K562 (cell line): Measurements from ENCODE around the gene RNF180. TPM values are rescaled to one million over a fixed set of nuclear protein-coding genes. Genes with fewer than 3 reads are reported as not detected.

ENCODE experiments used
- ATAC-seq: fragments of 200-7000 bp; cut with Tn5 transposase; 3 replicates; pipeline ENCODE4 v1.9.1; 2020; ENCODE audit warnings: moderate library complexity
- BruUV-seq: library from RNA; stranded (reverse); fragments of 400-500 nt; replicated peaks from 2 replicates; lab custom pipeline; 2021; lab: Mats Ljungman, UMichigan
- CTCF ChIA-PET: fragments of 300-600 bp; formaldehyde crosslinking; extraction: SDS; loops from one replicate; lab custom pipeline; 2021; ENCODE audit warnings: low intra/inter-chr PET ratio; lab: Yijun Ruan, JAX
- POLR2A ChIA-PET: fragments of 300-600, 350-650 bp; sonication (Branson Sonifier 250); formaldehyde crosslinking; extraction: SDS; loops from one replicate; lab custom pipeline; 2021; ENCODE audit warnings: antibody characterized with exemption, inconsistent platforms; lab: Yijun Ruan, JAX
- DNase-seq, 4 experiments: peaks; one replicate each; pipeline versions ENCODE4 v3.0.0 to v3.0.0-alpha.2; 2011 to 2018; ENCODE audit warnings: low spot score in 3 of 4, mixed read lengths in 3 of 4; ENCODE audit errors: extremely low read depth in 1 of 4
- FAIRE-seq: peaks from 2 replicates; lab custom pipeline; 2011; peaks lifted over from hg19 to GRCh38; lab: Jason Lieb, UNC
- H2AFZ ChIP-seq: 2 replicates; pipeline ENCODE4 v1.6.0; 2011; ENCODE audit warnings: low read depth, low read length, control low read depth, inconsistent platforms
- H3K27ac ChIP-seq: fragments of 200-600 bp; 3 replicates; pipeline ENCODE4 v1.8.0; 2011; ENCODE audit warnings: low read depth, mild to moderate bottlenecking, control low read depth, inconsistent platforms, low read length, moderate library complexity, mixed read lengths; ENCODE audit errors: extremely low read depth
- H3K27me3 ChIP-seq, 2 experiments: fragments of 300-600 bp in 1 of 2; 2 replicates in 1 of 2; 3 replicates in 1 of 2; pipeline versions ENCODE4 v1.6.0 to v1.8.0; 2011; ENCODE audit warnings: inconsistent platforms in 2 of 2, low read length in 2 of 2, mild to moderate bottlenecking in 1 of 2, mixed read lengths in 1 of 2, moderate library complexity in 1 of 2; ENCODE audit not compliant: control insufficient read depth in 2 of 2, insufficient read depth in 2 of 2
- H3K36me3 ChIP-seq: fragments of 300-600 bp; 3 replicates; pipeline ENCODE4 v1.8.0; 2011; ENCODE audit warnings: mild to moderate bottlenecking, low read length, inconsistent platforms; ENCODE audit not compliant: control insufficient read depth, insufficient read depth
- H3K4me1 ChIP-seq, 2 experiments: fragments of 200-600 bp in 1 of 2; replicated peaks in 1 of 2; 2 replicates in 1 of 2; 3 replicates in 1 of 2; pipeline versions ENCODE4 v1.5.1 to v1.8.0; 2011; ENCODE audit warnings: inconsistent platforms in 2 of 2, low read length in 2 of 2, mild to moderate bottlenecking in 1 of 2, mixed read lengths in 1 of 2, moderate library complexity in 1 of 2; ENCODE audit not compliant: control insufficient read depth in 2 of 2, insufficient read depth in 2 of 2
- H3K4me2 ChIP-seq: 2 replicates; pipeline ENCODE4 v1.6.1; 2011; ENCODE audit warnings: low read length, control low read depth, inconsistent platforms, mixed read lengths; ENCODE audit not compliant: insufficient read depth
- H3K4me3 ChIP-seq: fragments of 200-600 bp; sonication (generic), shearing (Covaris generic); 2 replicates; pipeline ENCODE4 v1.5.1; 2016; ENCODE audit warnings: control low read depth, inconsistent platforms
- H3K79me2 ChIP-seq: fragments of 200-600 bp; 3 replicates; pipeline ENCODE4 v1.8.0; 2011; ENCODE audit warnings: low read length, inconsistent platforms; ENCODE audit not compliant: control insufficient read depth, insufficient read depth
- H3K9ac ChIP-seq, 2 experiments: 2 replicates each; pipeline versions ENCODE4 v1.6.0 to v1.6.1; 2011; ENCODE audit warnings: low read depth in 2 of 2, low read length in 2 of 2, control low read depth in 1 of 2, inconsistent platforms in 1 of 2, mild to moderate bottlenecking in 1 of 2, mixed read lengths in 1 of 2; ENCODE audit not compliant: insufficient read depth in 1 of 2
- H3K9me1 ChIP-seq: one replicate; pipeline ENCODE4 v1.6.0; 2011; ENCODE audit warnings: inconsistent platforms, mild to moderate bottlenecking, low read length, moderate library complexity; ENCODE audit not compliant: control insufficient read depth, insufficient read depth
- H3K9me3 ChIP-seq: replicated peaks from 2 replicates; pipeline ENCODE4 v1.5.1; 2011; ENCODE audit warnings: low read depth, low read length, inconsistent platforms; ENCODE audit not compliant: control insufficient read depth, insufficient read depth
- H4K20me1 ChIP-seq: replicated peaks from 2 replicates; pipeline ENCODE4 v1.6.1; 2011; ENCODE audit warnings: low read length, inconsistent platforms, mixed read lengths; ENCODE audit not compliant: control insufficient read depth, insufficient read depth
- BRF1 ChIP-seq: IDR thresholded peaks from 3 replicates; pipeline ENCODE4 v1.6.1; 2011; ENCODE audit warnings: borderline replicate concordance, mild to moderate bottlenecking; ENCODE audit not compliant: insufficient read length; ENCODE audit errors: extremely low read depth
- FOXP1 ChIP-seq: sonication (generic); formaldehyde crosslinking; IDR thresholded peaks from 2 replicates; pipeline ENCODE4 v1.8.0; 2022; ENCODE audit warnings: mild to moderate bottlenecking, missing genetic modification reagents
- GATAD2A ChIP-seq: fragments of 450-650 bp; IDR thresholded peaks from 2 replicates; pipeline ENCODE4 v1.6.1; 2017
- KLF16 ChIP-seq: IDR thresholded peaks from 2 replicates; pipeline ENCODE4 v1.6.1; 2016; ENCODE audit warnings: antibody characterized with exemption
- SUPT5H ChIP-seq: fragments of 450-650 bp; IDR thresholded peaks from 2 replicates; pipeline ENCODE4 v1.6.1; 2016
- ZFX ChIP-seq: sonication (generic); formaldehyde crosslinking; IDR thresholded peaks from 2 replicates; pipeline ENCODE4 v1.8.0; 2022; ENCODE audit warnings: mild to moderate bottlenecking, missing genetic modification reagents, moderate library complexity
- WGBS: fragments of 100-300 bp; shearing (Covaris generic); methylation state at CpG from one replicate; pipeline ENCODE4 v1.1.6; 2016; ENCODE audit warnings: low coverage, mixed read lengths; ENCODE audit not compliant: insufficient coverage; ENCODE audit errors: missing lambda C conversion rate; 5-methylcytosine and 5-hydroxymethylcytosine counted together
- in situ Hi-C: fragments of 300-500 bp; cut with MboI; formaldehyde crosslinking; loops from 4 replicates; pipeline ENCODE4 v1.15.0; 2018; ENCODE audit warnings: inconsistent platforms, mixed read lengths
- intact Hi-C: fragments of 100-400 bp; cut with micrococcal nuclease; formaldehyde crosslinking; loops from 2 replicates; pipeline ENCODE4 v1.14.2; 2022
- polyA plus RNA-seq, 8 experiments: library from polyadenylated mRNA; depleted of rRNA in 4 of 8; stranded (reverse) in 5 of 8; unstranded in 3 of 8; fragments of >200 nt; fragmentation: Nextera tagmentation in 2 of 8; fragmentation: Illumina TruSeq in 1 of 8; extraction: Ambion mirVana in 2 of 8; extraction: Trizol in 1 of 8; gene quantifications; 2 replicates each; pipeline versions ENCODE4 v1.2.1 to v1.2.3, GENCODE V29; 2011 to 2014; ENCODE audit warnings: inconsistent platforms in 1 of 8, missing spikeins in 1 of 8
- total RNA-seq, 7 experiments: library from RNA; depleted of rRNA in 6 of 7; stranded (reverse); fragments of >200 nt in 6 of 7; fragmentation: Illumina TruSeq in 2 of 7; extraction: Trizol in 2 of 7; gene quantifications; 2 replicates each; pipeline versions ENCODE4 v1.2.1 to v1.2.3, GENCODE V29; 2011 to 2021; ENCODE audit warnings: low replicate concordance in 1 of 7
- TF ChIP-seq, protein P1 (sequence below): IDR thresholded peaks from 3 replicates; pipeline ENCODE4 v1.6.1; 2011; ENCODE audit warnings: borderline replicate concordance, mild to moderate bottlenecking, moderate library complexity; ENCODE audit not compliant: insufficient read length; ENCODE audit errors: extremely low read depth
- TF ChIP-seq, protein P2 (sequence below): IDR thresholded peaks from 2 replicates; pipeline ENCODE4 v1.6.1; 2012; ENCODE audit warnings: low read depth, low read length, improper control_type of control experiment, borderline replicate concordance

The RNF180 gene
- total and polyA plus RNA-seq, 9 of the 15 experiments (the other 6 are each of a cell fraction or from before 2014, with no cell fraction given): 0.05 TPM; not detected in 8

DNA sequence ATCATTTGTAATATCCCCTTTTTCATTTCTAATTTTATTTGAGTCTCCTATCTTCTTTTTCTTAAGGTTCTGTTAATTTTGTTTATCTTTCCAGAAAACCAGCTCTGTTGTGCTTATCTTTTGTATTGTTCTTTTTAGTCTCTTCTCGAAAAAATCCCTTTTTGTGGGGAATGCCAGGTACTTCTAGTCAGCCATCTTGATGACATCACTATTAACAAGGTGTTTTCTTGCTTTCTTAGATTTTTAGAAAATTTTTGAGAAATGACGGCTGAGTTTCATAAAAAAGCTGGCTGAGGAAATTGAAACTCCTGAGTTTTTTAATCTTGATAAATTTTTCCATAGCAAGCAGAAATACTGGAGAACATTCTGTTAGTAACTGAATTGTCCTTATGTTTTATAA is 10.7 kb downstream of the RNF180 start:
- DNase-seq (no peak), FAIRE-seq (no peak), ATAC-seq (no peak)
- no peaks in the 10 kb centered on the region for H4K20me1 ChIP-seq
- no peaks in the 10 kb centered on the region for H3K9me3 ChIP-seq
- H3K4me1 ChIP-seq: no peaks in the 10 kb centered on the region
- no peak overlapping the region for H3K27ac ChIP-seq
- H3K27me3 ChIP-seq: no peaks in the 10 kb centered on the region
- no peak for TF ChIP-seq KLF16
- TF ChIP-seq GATAD2A: no peak
- TF ChIP-seq ZFX (CRISPR knock-in tag): no peak
- TF ChIP-seq FOXP1 (CRISPR knock-in tag): no peak
- TF ChIP-seq, protein P1, sequence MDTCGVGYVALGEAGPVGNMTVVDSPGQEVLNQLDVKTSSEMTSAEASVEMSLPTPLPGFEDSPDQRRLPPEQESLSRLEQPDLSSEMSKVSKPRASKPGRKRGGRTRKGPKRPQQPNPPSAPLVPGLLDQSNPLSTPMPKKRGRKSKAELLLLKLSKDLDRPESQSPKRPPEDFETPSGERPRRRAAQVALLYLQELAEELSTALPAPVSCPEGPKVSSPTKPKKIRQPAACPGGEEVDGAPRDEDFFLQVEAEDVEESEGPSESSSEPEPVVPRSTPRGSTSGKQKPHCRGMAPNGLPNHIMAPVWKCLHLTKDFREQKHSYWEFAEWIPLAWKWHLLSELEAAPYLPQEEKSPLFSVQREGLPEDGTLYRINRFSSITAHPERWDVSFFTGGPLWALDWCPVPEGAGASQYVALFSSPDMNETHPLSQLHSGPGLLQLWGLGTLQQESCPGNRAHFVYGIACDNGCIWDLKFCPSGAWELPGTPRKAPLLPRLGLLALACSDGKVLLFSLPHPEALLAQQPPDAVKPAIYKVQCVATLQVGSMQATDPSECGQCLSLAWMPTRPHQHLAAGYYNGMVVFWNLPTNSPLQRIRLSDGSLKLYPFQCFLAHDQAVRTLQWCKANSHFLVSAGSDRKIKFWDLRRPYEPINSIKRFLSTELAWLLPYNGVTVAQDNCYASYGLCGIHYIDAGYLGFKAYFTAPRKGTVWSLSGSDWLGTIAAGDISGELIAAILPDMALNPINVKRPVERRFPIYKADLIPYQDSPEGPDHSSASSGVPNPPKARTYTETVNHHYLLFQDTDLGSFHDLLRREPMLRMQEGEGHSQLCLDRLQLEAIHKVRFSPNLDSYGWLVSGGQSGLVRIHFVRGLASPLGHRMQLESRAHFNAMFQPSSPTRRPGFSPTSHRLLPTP: no peak
- TF ChIP-seq SUPT5H: no peak
- no peak for TF ChIP-seq BRF1
- TF ChIP-seq, protein P2, sequence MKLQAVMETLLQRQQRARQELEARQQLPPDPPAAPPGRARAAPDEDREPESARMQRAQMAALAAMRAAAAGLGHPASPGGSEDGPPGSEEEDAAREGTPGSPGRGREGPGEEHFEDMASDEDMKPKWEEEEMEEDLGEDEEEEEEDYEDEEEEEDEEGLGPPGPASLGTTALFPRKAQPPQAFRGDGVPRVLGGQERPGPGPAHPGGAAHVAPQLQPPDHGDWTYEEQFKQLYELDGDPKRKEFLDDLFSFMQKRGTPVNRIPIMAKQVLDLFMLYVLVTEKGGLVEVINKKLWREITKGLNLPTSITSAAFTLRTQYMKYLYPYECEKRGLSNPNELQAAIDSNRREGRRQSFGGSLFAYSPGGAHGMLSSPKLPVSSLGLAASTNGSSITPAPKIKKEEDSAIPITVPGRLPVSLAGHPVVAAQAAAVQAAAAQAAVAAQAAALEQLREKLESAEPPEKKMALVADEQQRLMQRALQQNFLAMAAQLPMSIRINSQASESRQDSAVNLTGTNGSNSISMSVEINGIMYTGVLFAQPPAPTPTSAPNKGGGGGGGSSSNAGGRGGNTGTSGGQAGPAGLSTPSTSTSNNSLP: no peak
- H3K4me3 ChIP-seq: no peak overlapping the region
- no peaks in the 10 kb centered on the region for H3K36me3 ChIP-seq
- no peaks in the 10 kb centered on the region for H3K79me2 ChIP-seq
- in situ Hi-C loops: no loop called here
- intact Hi-C loops: no loop called here
- no TSS peak for BruUV-seq
- H3K4me2 ChIP-seq: no peak overlapping the region
- H3K9me1 ChIP-seq: no peaks in the 10 kb centered on the region
- ChIA-PET POLR2A (interaction anchor here (0.5 kb wide), 1 partner anchor 19 kb away, joined by 3 read pairs; no protein-coding TSS in a partner anchor), CTCF (no interaction called here)
- 4% methylated on average over 2 of the region's 2 CpGs for whole genome bisulfite sequencing
- no peak overlapping the region for H3K9ac ChIP-seq
- H2AFZ ChIP-seq: no peak overlapping the region
